HepG2 (cell line): Measurements from ENCODE around the gene SYT7. TPM values are rescaled to one million over a fixed set of nuclear protein-coding genes. Genes with fewer than 3 reads are reported as not detected.

Source experiments
- ATAC-seq: fragments of 200-7000 bp; cut with Tn5 transposase; 3 replicates; pipeline ENCODE4 v1.9.1; 2020; ENCODE audit warnings: mild to moderate bottlenecking, moderate library complexity
- BruUV-seq: library from RNA; stranded (reverse); fragments of 400-500 nt; replicated peaks from 2 replicates; lab custom pipeline; 2021; lab: Mats Ljungman, UMichigan
- CTCF ChIA-PET: fragments of 300-600 bp; formaldehyde crosslinking; extraction: SDS; loops from one replicate; lab custom pipeline; 2021; ENCODE audit warnings: low total read pairs, inconsistent platforms, low intra/inter-chr PET ratio; lab: Yijun Ruan, JAX
- POLR2A ChIA-PET: fragments of 350-600 bp; sonication (Branson Sonifier 250); formaldehyde crosslinking; loops from one replicate; lab custom pipeline; 2020; ENCODE audit warnings: antibody characterized with exemption, inconsistent platforms; lab: Yijun Ruan, JAX
- DNase-seq: peaks from one replicate; pipeline ENCODE4 v3.0.0-alpha.2; 2015; ENCODE audit warnings: low spot score
- FAIRE-seq: peaks from 3 replicates; lab custom pipeline; 2011; peaks lifted over from hg19 to GRCh38; lab: Jason Lieb, UNC
- H2AFZ ChIP-seq: one replicate; pipeline ENCODE4 v1.6.1; 2011; ENCODE audit warnings: low read length, inconsistent platforms
- H3K27ac ChIP-seq: fragments of 300-600 bp; 3 replicates; pipeline ENCODE4 v1.8.0; 2011; ENCODE audit warnings: mixed run types, mild to moderate bottlenecking, mixed read lengths, low read length, inconsistent platforms; ENCODE audit not compliant: insufficient read depth; ENCODE audit errors: extremely low read length
- H3K27me3 ChIP-seq, 2 experiments: fragments of 200-600 bp in 1 of 2; 2 replicates in 1 of 2; 3 replicates in 1 of 2; pipeline versions ENCODE4 v1.6.0 to v1.8.0; 2011; ENCODE audit warnings: low read length in 2 of 2, mild to moderate bottlenecking in 2 of 2, moderate library complexity in 2 of 2, inconsistent platforms in 1 of 2; ENCODE audit not compliant: insufficient read depth in 2 of 2, control insufficient read depth in 1 of 2
- H3K36me3 ChIP-seq, 2 experiments: fragments of 200-600 bp in 1 of 2; replicated peaks in 1 of 2; 2 replicates in 1 of 2; 3 replicates in 1 of 2; pipeline versions ENCODE4 v1.5.1 to v1.8.0; 2011; ENCODE audit warnings: low read length in 2 of 2, inconsistent platforms in 1 of 2; ENCODE audit not compliant: insufficient read depth in 2 of 2, control insufficient read depth in 1 of 2
- H3K4me1 ChIP-seq: 2 replicates; pipeline ENCODE4 v1.5.1; 2012; ENCODE audit warnings: low read length, inconsistent platforms; ENCODE audit not compliant: insufficient read depth
- H3K4me2 ChIP-seq: 2 replicates; pipeline ENCODE4 v1.6.0; 2011; ENCODE audit warnings: low read depth, low read length, inconsistent platforms
- H3K4me3 ChIP-seq, 3 experiments: fragments of 200-600 bp in 1 of 3; sonication (generic), shearing (Covaris generic) in 1 of 3; replicated peaks in 1 of 3; 2 replicates each; pipeline ENCODE4 v1.5.1; 2011 to 2016; ENCODE audit warnings: low read length in 3 of 3, inconsistent platforms in 2 of 3, low read depth in 2 of 3, mild to moderate bottlenecking in 2 of 3, control low read depth in 1 of 3, mixed read lengths in 1 of 3; ENCODE audit not compliant: insufficient read depth in 1 of 3
- H3K79me2 ChIP-seq: one replicate; pipeline ENCODE4 v1.6.1; 2011; ENCODE audit warnings: low read length, inconsistent platforms; ENCODE audit not compliant: insufficient read depth
- H3K9ac ChIP-seq: 2 replicates; pipeline ENCODE4 v1.6.0; 2011; ENCODE audit warnings: mild to moderate bottlenecking, low read depth, low read length, inconsistent platforms; ENCODE audit not compliant: insufficient read depth
- H3K9me3 ChIP-seq: 2 replicates; pipeline ENCODE4 v1.5.1; 2012; ENCODE audit warnings: mild to moderate bottlenecking, low read length
- H4K20me1 ChIP-seq: 2 replicates; pipeline ENCODE4 v1.6.0; 2011; ENCODE audit warnings: inconsistent platforms, mild to moderate bottlenecking, low read length, moderate library complexity; ENCODE audit not compliant: insufficient read depth
- BHLHE40 ChIP-seq: IDR thresholded peaks from 2 replicates; pipeline ENCODE4 v1.6.1; 2011; ENCODE audit warnings: low read length, improper control_type of control experiment
- ERF ChIP-seq: IDR thresholded peaks from 2 replicates; pipeline ENCODE4 v1.6.1; 2018; ENCODE audit warnings: missing biosample characterization, missing genetic modification reagents
- FOXP4 ChIP-seq: sonication (generic); formaldehyde crosslinking; IDR thresholded peaks from 2 replicates; pipeline ENCODE4 v1.4.0; 2020; ENCODE audit warnings: missing genetic modification reagents
- GATAD1 ChIP-seq: IDR thresholded peaks from 2 replicates; pipeline ENCODE4 v1.6.1; 2016; ENCODE audit warnings: missing genetic modification reagents, missing compliant biosample characterization
- MYNN ChIP-seq: sonication (generic); formaldehyde crosslinking; IDR thresholded peaks from 2 replicates; pipeline ENCODE4 v1.4.0; 2020; ENCODE audit warnings: mild to moderate bottlenecking, low read depth, missing genetic modification reagents
- NR2F6 ChIP-seq, 2 experiments: IDR thresholded peaks; 2 replicates each; pipeline ENCODE4 v1.6.1; 2016; ENCODE audit warnings: antibody characterized with exemption in 1 of 2, mild to moderate bottlenecking in 1 of 2
- TBP ChIP-seq: sonication (generic); formaldehyde crosslinking; IDR thresholded peaks from 2 replicates; pipeline ENCODE4 v1.5.0; 2020; ENCODE audit warnings: missing genetic modification reagents
- ZBTB20 ChIP-seq: sonication (generic); formaldehyde crosslinking; IDR thresholded peaks from 2 replicates; pipeline ENCODE4 v1.8.1; 2023; ENCODE audit warnings: missing genetic modification reagents, low read depth, mild to moderate bottlenecking, borderline replicate concordance
- ZBTB7A ChIP-seq: sonication (generic); formaldehyde crosslinking; IDR thresholded peaks from 2 replicates; pipeline ENCODE4 v1.8.0; 2022; ENCODE audit warnings: mild to moderate bottlenecking, missing genetic modification reagents
- ZNF709 ChIP-seq: sonication (generic); formaldehyde crosslinking; IDR thresholded peaks from 2 replicates; pipeline ENCODE4 v1.5.0; 2020; ENCODE audit warnings: mild to moderate bottlenecking, missing genetic modification reagents
- ZNF792 ChIP-seq: IDR thresholded peaks from 2 replicates; pipeline ENCODE4 v1.6.1; 2016
- WGBS: methylation state at CpG from one replicate; pipeline ENCODE4 v1.1.6; 2017; ENCODE audit warnings: low lambda C conversion rate; 5-methylcytosine and 5-hydroxymethylcytosine counted together
- in situ Hi-C: cut with HindIII; loops from 2 replicates; pipeline ENCODE4 v1.10.0; 2017; ENCODE audit warnings: low pct_unique_long_range_greater_than_20kb; ENCODE audit not compliant: extremely low pct_ligation_motif_present
- intact Hi-C: fragments of 100-400 bp; cut with micrococcal nuclease; formaldehyde crosslinking; loops from one replicate; pipeline ENCODE4 v1.10.0; 2022; ENCODE audit not compliant: unreplicated experiment
- polyA plus RNA-seq, 8 experiments: library from polyadenylated mRNA; depleted of rRNA in 3 of 8; stranded (reverse) in 7 of 8; unstranded in 1 of 8; fragments of >200 nt; fragmentation: Illumina TruSeq in 4 of 8; extraction: Trizol in 4 of 8; gene quantifications; 2 replicates each; pipeline versions ENCODE4 v1.2.1 to v1.2.3, GENCODE V29; 2011 to 2016; ENCODE audit warnings: low read depth in 4 of 8, missing spikeins in 1 of 8, mixed read lengths in 1 of 8; ENCODE audit not compliant: insufficient read depth in 1 of 8
- total RNA-seq, 5 experiments: library from RNA; depleted of rRNA; stranded (reverse); fragments of >200 nt; fragmentation: Illumina TruSeq; extraction: Trizol; gene quantifications; 2 replicates each; pipeline ENCODE4 v1.2.3, GENCODE V29; 2016; ENCODE audit warnings: low read depth in 1 of 5
- TF ChIP-seq, protein P1 (sequence below): sonication (generic); formaldehyde crosslinking; IDR thresholded peaks from 2 replicates; pipeline ENCODE4 v1.5.0; 2020; ENCODE audit warnings: missing genetic modification reagents
- TF ChIP-seq, protein P2 (sequence below): sonication (generic); formaldehyde crosslinking; IDR thresholded peaks from 2 replicates; pipeline ENCODE4 v1.5.1; 2020; ENCODE audit warnings: mild to moderate bottlenecking, missing genetic modification reagents, borderline replicate concordance
- TF ChIP-seq, protein P3 (sequence below): sonication (generic); formaldehyde crosslinking; conservative IDR thresholded peaks from 2 replicates; pipeline ENCODE4 v1.8.0; 2022; ENCODE audit warnings: missing genetic modification reagents

The SYT7 gene
- total and polyA plus RNA-seq, 2 of the 13 experiments (the other 11 are each of a cell fraction or from before 2014, with no cell fraction given): 1.4 to 4.4 TPM

GRCh38 chr11:61515686-61516085 lies 65.2 kb downstream of the SYT7 start:
- no peaks in the 10 kb centered on the region for H3K9me3 ChIP-seq
- WGBS: 55% methylated on average over 9 of the region's 10 CpGs
- no TSS peak for BruUV-seq
- H3K27me3 ChIP-seq: peaks cover 4 to 16% of the 10 kb centered on the region in 2 experiments; a peak in 3 of 5 replicates
- DNase-seq (no peak), ATAC-seq (no peak), FAIRE-seq (no peak)
- H3K4me3 ChIP-seq: no peak overlapping the region
- no peaks in the 10 kb centered on the region for H4K20me1 ChIP-seq
- no peak overlapping the region for H2AFZ ChIP-seq
- ChIA-PET CTCF (interaction anchor here (7.4 kb wide), 1 partner anchor 38 kb away, joined by 87 read pairs; no protein-coding TSS in a partner anchor), POLR2A (no interaction called here)
- no peaks in the 10 kb centered on the region for H3K4me1 ChIP-seq
- no peaks in the 10 kb centered on the region for H3K36me3 ChIP-seq
- H3K4me2 ChIP-seq: no peak overlapping the region
- in situ Hi-C loops: loop anchor here (5.0 kb wide), 1 partner anchor 38 kb away; no protein-coding TSS in a partner anchor
- H3K79me2 ChIP-seq: no peaks in the 10 kb centered on the region
- H3K27ac ChIP-seq: no peak overlapping the region
- H3K9ac ChIP-seq: no peak overlapping the region
- intact Hi-C loops: no loop called here
- no peak for TF ChIP-seq GATAD1 (CRISPR knock-in tag)
- TF ChIP-seq ZNF709: no peak
- no peak for TF ChIP-seq ZBTB20 (CRISPR knock-in tag)
- TF ChIP-seq NR2F6 (IDR thresholded peaks at IDR 0.05): no peak
- no peak for TF ChIP-seq NR2F6 (CRISPR knock-in tag; IDR thresholded peaks at IDR 0.05)
- no peak for TF ChIP-seq TBP (CRISPR knock-in tag)
- TF ChIP-seq, protein P1, sequence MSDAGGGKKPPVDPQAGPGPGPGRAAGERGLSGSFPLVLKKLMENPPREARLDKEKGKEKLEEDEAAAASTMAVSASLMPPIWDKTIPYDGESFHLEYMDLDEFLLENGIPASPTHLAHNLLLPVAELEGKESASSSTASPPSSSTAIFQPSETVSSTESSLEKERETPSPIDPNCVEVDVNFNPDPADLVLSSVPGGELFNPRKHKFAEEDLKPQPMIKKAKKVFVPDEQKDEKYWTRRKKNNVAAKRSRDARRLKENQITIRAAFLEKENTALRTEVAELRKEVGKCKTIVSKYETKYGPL (CRISPR knock-in tag): no peak
- no peak for TF ChIP-seq BHLHE40
- no peak for TF ChIP-seq MYNN (CRISPR knock-in tag)
- TF ChIP-seq, protein P2, sequence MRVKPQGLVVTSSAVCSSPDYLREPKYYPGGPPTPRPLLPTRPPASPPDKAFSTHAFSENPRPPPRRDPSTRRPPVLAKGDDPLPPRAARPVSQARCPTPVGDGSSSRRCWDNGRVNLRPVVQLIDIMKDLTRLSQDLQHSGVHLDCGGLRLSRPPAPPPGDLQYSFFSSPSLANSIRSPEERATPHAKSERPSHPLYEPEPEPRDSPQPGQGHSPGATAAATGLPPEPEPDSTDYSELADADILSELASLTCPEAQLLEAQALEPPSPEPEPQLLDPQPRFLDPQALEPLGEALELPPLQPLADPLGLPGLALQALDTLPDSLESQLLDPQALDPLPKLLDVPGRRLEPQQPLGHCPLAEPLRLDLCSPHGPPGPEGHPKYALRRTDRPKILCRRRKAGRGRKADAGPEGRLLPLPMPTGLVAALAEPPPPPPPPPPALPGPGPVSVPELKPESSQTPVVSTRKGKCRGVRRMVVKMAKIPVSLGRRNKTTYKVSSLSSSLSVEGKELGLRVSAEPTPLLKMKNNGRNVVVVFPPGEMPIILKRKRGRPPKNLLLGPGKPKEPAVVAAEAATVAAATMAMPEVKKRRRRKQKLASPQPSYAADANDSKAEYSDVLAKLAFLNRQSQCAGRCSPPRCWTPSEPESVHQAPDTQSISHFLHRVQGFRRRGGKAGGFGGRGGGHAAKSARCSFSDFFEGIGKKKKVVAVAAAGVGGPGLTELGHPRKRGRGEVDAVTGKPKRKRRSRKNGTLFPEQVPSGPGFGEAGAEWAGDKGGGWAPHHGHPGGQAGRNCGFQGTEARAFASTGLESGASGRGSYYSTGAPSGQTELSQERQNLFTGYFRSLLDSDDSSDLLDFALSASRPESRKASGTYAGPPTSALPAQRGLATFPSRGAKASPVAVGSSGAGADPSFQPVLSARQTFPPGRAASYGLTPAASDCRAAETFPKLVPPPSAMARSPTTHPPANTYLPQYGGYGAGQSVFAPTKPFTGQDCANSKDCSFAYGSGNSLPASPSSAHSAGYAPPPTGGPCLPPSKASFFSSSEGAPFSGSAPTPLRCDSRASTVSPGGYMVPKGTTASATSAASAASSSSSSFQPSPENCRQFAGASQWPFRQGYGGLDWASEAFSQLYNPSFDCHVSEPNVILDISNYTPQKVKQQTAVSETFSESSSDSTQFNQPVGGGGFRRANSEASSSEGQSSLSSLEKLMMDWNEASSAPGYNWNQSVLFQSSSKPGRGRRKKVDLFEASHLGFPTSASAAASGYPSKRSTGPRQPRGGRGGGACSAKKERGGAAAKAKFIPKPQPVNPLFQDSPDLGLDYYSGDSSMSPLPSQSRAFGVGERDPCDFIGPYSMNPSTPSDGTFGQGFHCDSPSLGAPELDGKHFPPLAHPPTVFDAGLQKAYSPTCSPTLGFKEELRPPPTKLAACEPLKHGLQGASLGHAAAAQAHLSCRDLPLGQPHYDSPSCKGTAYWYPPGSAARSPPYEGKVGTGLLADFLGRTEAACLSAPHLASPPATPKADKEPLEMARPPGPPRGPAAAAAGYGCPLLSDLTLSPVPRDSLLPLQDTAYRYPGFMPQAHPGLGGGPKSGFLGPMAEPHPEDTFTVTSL (CRISPR knock-in tag): no peak
- no peak for TF ChIP-seq ERF (CRISPR knock-in tag)
- TF ChIP-seq FOXP4 (CRISPR knock-in tag): no peak
- TF ChIP-seq, protein P3, sequence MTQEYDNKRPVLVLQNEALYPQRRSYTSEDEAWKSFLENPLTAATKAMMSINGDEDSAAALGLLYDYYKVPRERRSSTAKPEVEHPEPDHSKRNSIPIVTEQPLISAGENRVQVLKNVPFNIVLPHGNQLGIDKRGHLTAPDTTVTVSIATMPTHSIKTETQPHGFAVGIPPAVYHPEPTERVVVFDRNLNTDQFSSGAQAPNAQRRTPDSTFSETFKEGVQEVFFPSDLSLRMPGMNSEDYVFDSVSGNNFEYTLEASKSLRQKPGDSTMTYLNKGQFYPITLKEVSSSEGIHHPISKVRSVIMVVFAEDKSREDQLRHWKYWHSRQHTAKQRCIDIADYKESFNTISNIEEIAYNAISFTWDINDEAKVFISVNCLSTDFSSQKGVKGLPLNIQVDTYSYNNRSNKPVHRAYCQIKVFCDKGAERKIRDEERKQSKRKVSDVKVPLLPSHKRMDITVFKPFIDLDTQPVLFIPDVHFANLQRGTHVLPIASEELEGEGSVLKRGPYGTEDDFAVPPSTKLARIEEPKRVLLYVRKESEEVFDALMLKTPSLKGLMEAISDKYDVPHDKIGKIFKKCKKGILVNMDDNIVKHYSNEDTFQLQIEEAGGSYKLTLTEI (CRISPR knock-in tag): no peak
- TF ChIP-seq ZNF792 (CRISPR knock-in tag): no peak
- TF ChIP-seq ZBTB7A (CRISPR knock-in tag): no peak
